Right lobe of liver (tissue), 6 donors: ENCODE measurements around the gene WDFY3. TPM values are rescaled to one million over a fixed set of nuclear protein-coding genes. Genes with fewer than 3 reads are reported as not detected.

ENCODE experiments used
- ATAC-seq, 4 donors: fragments of 200-7000 bp; cut with Tn5 transposase; one replicate each; pipeline ENCODE4 v1.9.1; 2020; ENCODE audit warnings: mild to moderate bottlenecking in 4 of 4, moderate library complexity in 4 of 4
- DNase-seq, 3 donors: peaks; one replicate each; pipeline ENCODE4 v3.0.0-alpha.2; 2020
- H3K27ac ChIP-seq, 3 donors: fragments of 200-600 bp; one replicate each; pipeline ENCODE4 v1.8.0; 2022
- H3K27me3 ChIP-seq, 2 donors: fragments of 200-600 bp; one replicate each; pipeline ENCODE4 v1.8.0; 2022
- H3K36me3 ChIP-seq, 4 donors: fragments of 200-600 bp; sonication (generic) in 1 of 4; one replicate each; pipeline versions ENCODE4 v1.5.1 to v1.8.0; 2017 to 2022; ENCODE audit warnings: control low read depth in 1 of 4
- H3K4me1 ChIP-seq, 4 donors: fragments of 200-600 bp; sonication (generic) in 1 of 4; one replicate each; pipeline versions ENCODE4 v1.5.1 to v1.8.0; 2017 to 2022; ENCODE audit warnings: control low read depth in 1 of 4
- H3K4me3 ChIP-seq, 3 donors: fragments of 200-600 bp; one replicate each; pipeline ENCODE4 v1.8.0; 2022
- H3K9me3 ChIP-seq, 4 donors: fragments of 200-600 bp; sonication (generic) in 1 of 4; one replicate each; pipeline versions ENCODE4 v1.5.1 to v1.8.0; 2017 to 2022; ENCODE audit warnings: control low read depth in 1 of 4
- POLR2A ChIP-seq: fragments of 450-650 bp; IDR thresholded peaks from one replicate; pipeline ENCODE4 v1.6.1; 2017; ENCODE audit warnings: antibody characterized with exemption, mild to moderate bottlenecking
- WGBS: methylation state at CpG from one replicate; pipeline ENCODE4 v1.1.6; 2018; ENCODE audit warnings: low coverage, low lambda C conversion rate; ENCODE audit not compliant: insufficient coverage; ENCODE audit errors: missing lambda C conversion rate; 5-methylcytosine and 5-hydroxymethylcytosine counted together
- intact Hi-C, 2 donors: fragments of 100-400 bp; cut with DNase I; formaldehyde crosslinking; loops; one replicate each; pipeline versions ENCODE4 v1.11.2 to v1.14.1; 2022
- total RNA-seq, 6 experiments: library from RNA; depleted of rRNA in 2 of 6; stranded (reverse); fragments of >200 nt in 2 of 6; fragmentation: NEBNext Ultra II Directional in 3 of 6; extraction: Animal tissue kit (Norgen Biotek cat#: 25700) in 3 of 6; gene quantifications; one replicate each; pipeline versions ENCODE4 v1.1.0 to v1.2.4, GENCODE V29; 2016 to 2023
- TF ChIP-seq, protein P1 (sequence below), 4 donors: fragments of 200-600 bp in 3 of 4; fragments of 450-650 bp in 1 of 4; IDR thresholded peaks; one replicate each; pipeline versions ENCODE4 v1.5.1 to v1.8.0; 2016 to 2022; ENCODE audit warnings: antibody characterized with exemption in 4 of 4, mild to moderate bottlenecking in 2 of 4
- donor health status: DM: no; HTN: yes; CAD: no.
- donor health status: DM: no; HTN: no; CAD: no.
- donor health status: DM: no; HTN: no; CAD: no.
- donor health status: DM: no; HTN: yes; CAD: no.
- donor health status: DM: no; HTN: yes; CAD: no.

Gene WDFY3
- total RNA-seq, 6 experiments from 2014 or later: 18.8 to 36.5 (median 25.9) TPM

DNA sequence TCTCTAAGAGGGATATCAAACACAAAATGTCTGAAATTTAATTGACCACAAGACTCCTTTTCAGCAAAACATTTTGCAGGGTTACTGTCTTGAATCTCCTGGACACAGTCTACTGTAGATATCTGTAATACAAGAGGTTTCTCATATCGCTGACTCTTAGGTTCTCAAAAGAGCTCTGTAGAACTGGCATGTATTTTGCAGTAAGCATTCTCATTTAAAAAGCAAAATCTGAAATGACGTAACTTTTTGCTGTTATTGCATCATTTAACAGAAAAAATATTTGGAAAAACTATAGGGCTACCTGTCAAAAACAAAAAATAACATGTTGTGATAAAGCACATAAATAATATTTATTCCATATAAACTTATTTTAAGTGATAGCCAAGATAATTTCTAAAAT is 269.3 kb downstream of the WDFY3 start:
- TF ChIP-seq, protein P1, sequence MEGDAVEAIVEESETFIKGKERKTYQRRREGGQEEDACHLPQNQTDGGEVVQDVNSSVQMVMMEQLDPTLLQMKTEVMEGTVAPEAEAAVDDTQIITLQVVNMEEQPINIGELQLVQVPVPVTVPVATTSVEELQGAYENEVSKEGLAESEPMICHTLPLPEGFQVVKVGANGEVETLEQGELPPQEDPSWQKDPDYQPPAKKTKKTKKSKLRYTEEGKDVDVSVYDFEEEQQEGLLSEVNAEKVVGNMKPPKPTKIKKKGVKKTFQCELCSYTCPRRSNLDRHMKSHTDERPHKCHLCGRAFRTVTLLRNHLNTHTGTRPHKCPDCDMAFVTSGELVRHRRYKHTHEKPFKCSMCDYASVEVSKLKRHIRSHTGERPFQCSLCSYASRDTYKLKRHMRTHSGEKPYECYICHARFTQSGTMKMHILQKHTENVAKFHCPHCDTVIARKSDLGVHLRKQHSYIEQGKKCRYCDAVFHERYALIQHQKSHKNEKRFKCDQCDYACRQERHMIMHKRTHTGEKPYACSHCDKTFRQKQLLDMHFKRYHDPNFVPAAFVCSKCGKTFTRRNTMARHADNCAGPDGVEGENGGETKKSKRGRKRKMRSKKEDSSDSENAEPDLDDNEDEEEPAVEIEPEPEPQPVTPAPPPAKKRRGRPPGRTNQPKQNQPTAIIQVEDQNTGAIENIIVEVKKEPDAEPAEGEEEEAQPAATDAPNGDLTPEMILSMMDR (IDR thresholded peaks at IDR 0.05): no peak
- no peak for TF ChIP-seq POLR2A

DNA sequence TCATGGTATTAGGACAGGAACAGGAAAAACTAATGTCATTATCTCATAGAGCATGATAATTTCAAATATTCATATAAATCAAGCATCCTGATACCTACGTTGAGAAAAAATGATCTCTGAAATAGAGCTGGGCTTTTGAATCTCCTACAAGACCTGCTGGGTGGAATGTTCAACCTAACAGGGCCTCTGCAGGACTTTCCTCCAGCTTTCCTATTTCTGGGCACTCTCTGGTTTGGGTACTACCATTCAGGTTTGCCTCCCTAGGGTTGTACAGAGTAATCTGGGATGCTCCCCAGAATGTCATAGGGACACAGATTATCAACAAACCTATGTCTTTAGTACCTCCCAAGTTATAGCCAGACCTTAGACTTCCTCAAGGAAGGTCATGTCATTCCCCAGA is 274.7 kb downstream of the WDFY3 start:
- no peaks in the 10 kb centered on the region for H3K27me3 ChIP-seq
- TF ChIP-seq POLR2A: no peak
- TF ChIP-seq, protein P1 (IDR thresholded peaks at IDR 0.05): no peak
- intact Hi-C loops: no loop called here
- WGBS: 77% methylated on average over 1 of the region's 1 CpG
- no peaks in the 10 kb centered on the region for H3K9me3 ChIP-seq
- H3K27ac ChIP-seq: no peak overlapping the region
- no peak for ATAC-seq
- no peak overlapping the region for H3K4me3 ChIP-seq
- H3K36me3 ChIP-seq: peaks cover 0 to 62% (median 8%) of the 10 kb centered on the region in 4 donors
- no peak for DNase-seq
- H3K4me1 ChIP-seq: no peaks in the 10 kb centered on the region

More for the DNA sequence above, 269.3 kb downstream of the WDFY3 start:
- peaks cover 0 to 43% (median 9%) of the 10 kb centered on the region in 4 donors for H3K36me3 ChIP-seq
- no peak for DNase-seq
- intact Hi-C loops: no loop called here
- H3K9me3 ChIP-seq: no peaks in the 10 kb centered on the region
- H3K4me1 ChIP-seq: peaks cover 0 to 4% (median 0%) of the 10 kb centered on the region in 4 donors
- peak in 1 of 4 donors; percentile 23 for ATAC-seq
- H3K4me3 ChIP-seq: no peak overlapping the region
- WGBS: 72% methylated on average over 2 of the region's 2 CpGs
- H3K27me3 ChIP-seq: no peaks in the 10 kb centered on the region
- H3K27ac ChIP-seq: no peak overlapping the region

DNA sequence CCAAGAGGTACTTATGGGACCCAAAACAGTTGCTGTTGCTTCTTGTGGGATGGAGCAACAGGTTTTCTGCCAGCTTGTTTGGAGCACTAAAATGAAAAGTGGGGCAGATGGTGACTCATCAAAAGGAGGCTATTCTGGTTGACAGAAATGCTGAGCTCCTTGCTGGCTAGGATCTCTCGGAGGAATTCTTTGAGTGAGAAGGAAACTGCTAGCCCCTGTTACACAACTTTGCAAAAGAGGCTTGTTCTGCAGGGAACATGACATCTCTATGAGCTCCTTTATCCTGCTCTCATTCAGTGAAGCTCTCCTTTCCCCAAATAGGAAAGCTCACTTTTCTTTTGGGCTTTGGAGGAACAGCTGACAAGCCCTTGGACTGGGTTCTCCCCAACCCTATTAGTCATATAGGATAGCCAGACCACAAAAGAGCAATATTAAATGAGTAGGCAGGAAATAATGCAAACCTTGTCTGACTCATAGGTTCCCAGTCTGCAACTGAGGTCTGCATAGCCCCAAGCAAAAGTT is 275.3 kb downstream of the WDFY3 start:
- H3K4me3 ChIP-seq: no peak overlapping the region
- no peak for TF ChIP-seq POLR2A
- H3K27ac ChIP-seq: no peak overlapping the region
- peaks cover 0 to 58% (median 8%) of the 10 kb centered on the region in 4 donors for H3K36me3 ChIP-seq
- DNase-seq (no peak), ATAC-seq (peak in 1 of 4 donors; percentile 18)
- intact Hi-C loops: no loop called here
- H3K27me3 ChIP-seq: no peaks in the 10 kb centered on the region
- 60% methylated on average over 1 of the region's 1 CpG for WGBS
- no peaks in the 10 kb centered on the region for H3K9me3 ChIP-seq
- no peaks in the 10 kb centered on the region for H3K4me1 ChIP-seq

DNA sequence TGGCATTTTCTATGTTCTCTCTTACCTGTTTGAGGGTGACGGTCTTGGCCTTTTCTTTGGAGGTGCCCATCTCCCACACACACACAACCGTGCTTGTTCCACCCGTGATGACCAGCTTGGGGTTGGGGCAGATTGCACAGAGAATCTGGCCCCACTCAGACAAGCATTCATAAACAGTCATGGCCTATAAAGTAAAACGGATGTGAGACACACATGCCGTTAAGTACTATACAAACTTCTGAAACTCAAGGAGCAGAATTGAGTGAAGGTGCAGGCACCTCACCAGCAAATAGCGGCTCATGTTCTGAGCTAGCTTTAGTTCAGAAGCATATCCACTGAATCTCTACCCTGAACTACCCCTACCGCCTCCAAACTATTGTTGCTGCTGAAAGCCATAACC is 276.0 kb downstream of the WDFY3 start:
- no peak for TF ChIP-seq POLR2A

DNA sequence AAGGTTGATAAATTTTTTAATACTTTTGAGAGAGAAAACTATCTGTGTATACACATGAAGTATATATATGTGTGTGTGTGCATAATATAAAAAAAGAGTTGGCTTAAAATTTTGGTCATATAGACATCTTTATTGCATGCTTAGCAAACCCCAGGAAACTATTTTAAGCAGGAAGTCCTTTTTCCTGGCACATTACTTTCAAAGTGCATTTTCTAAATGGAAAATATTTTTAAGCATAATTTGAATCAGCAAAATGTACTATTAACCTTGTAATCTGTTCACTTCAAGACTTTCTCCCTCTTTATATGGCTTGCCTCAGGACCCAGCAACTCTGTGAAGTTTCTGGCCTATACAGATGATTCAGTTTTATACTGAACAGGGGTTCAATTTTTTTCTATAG is 277.3 kb downstream of the WDFY3 start:
- Histone ChIP-seq H3K36me3 (peaks cover 0 to 39% (median 0%) of the 10 kb centered on the region in 4 donors), H3K4me3 (no peak overlapping the region)
- no peak for ATAC-seq

More for the DNA sequence above, 276.0 kb downstream of the WDFY3 start:
- DNase-seq (no peak), ATAC-seq (no peak)
- Histone ChIP-seq H3K27ac (no peak overlapping the region), H3K4me3 (no peak overlapping the region), H3K27me3 (no peaks in the 10 kb centered on the region), H3K9me3 (no peaks in the 10 kb centered on the region), H3K36me3 (peaks cover 0 to 50% (median 3%) of the 10 kb centered on the region in 4 donors), H3K4me1 (no peaks in the 10 kb centered on the region)
- 95% methylated on average over 4 of the region's 7 CpGs for WGBS
- intact Hi-C loops: no loop called here

More for the DNA sequence above, 277.3 kb downstream of the WDFY3 start:
- Histone ChIP-seq H3K27me3 (no peaks in the 10 kb centered on the region), H3K27ac (no peak overlapping the region), H3K4me1 (no peaks in the 10 kb centered on the region), H3K9me3 (no peaks in the 10 kb centered on the region)
- intact Hi-C loops: no loop called here
- TF ChIP-seq, protein P1 (IDR thresholded peaks at IDR 0.05): no peak
- DNase-seq: no peak
